ENCODE results near the gene CEP120.

- TF ChIP-seq CTCF (conservative IDR thresholded peaks at IDR 0.05) (no peak), ZFX (IDR thresholded peaks at IDR 0.05) (no peak)
Observed at GRCh38 chr5:123382252-123382651, 41.0 kb downstream of the CEP120 start.

All from C4-2B (cell line).